GM12878 (cell line): ENCODE measurements around the gene TCP11. TPM values are rescaled to one million over a fixed set of nuclear protein-coding genes. Genes with fewer than 3 reads are reported as not detected.

Source experiments
- ATAC-seq: fragments of 200-7000 bp; cut with Tn5 transposase; 3 replicates; pipeline ENCODE4 v1.9.1; 2020; ENCODE audit warnings: mild to moderate bottlenecking, moderate library complexity
- BruUV-seq: library from RNA; stranded (reverse); fragments of 400-500 nt; replicated peaks from 2 replicates; lab custom pipeline; 2021; lab: Mats Ljungman, UMichigan
- CTCF ChIA-PET: fragments of 300-600 bp; sonication (Branson Sonifier 250); formaldehyde crosslinking; extraction: SDS; loops from one replicate; lab custom pipeline; 2021; ENCODE audit warnings: inconsistent platforms; lab: Yijun Ruan, JAX
- POLR2A ChIA-PET: fragments of 350-600 bp; formaldehyde crosslinking; extraction: SDS; loops from one replicate; lab custom pipeline; 2021; ENCODE audit warnings: inconsistent platforms; lab: Charles Lee
- RAD21 ChIA-PET: fragments of 300-600 bp; sonication (Branson Sonifier 250); formaldehyde crosslinking; loops from one replicate; lab custom pipeline; 2023; ENCODE audit warnings: antibody characterized with exemption; ENCODE audit not compliant: unreplicated experiment; lab: Charles Lee
- SMC1A ChIA-PET: fragments of 300-600 bp; sonication (Branson Sonifier 250); formaldehyde crosslinking; loops from one replicate; lab custom pipeline; 2023; ENCODE audit not compliant: unreplicated experiment, uncharacterized antibody; lab: Charles Lee
- DNase-seq: peaks from one replicate; pipeline ENCODE4 v3.0.0-alpha.2; 2011; ENCODE audit warnings: low read depth, low spot score
- FAIRE-seq: peaks from 3 replicates; lab custom pipeline; 2011; peaks lifted over from hg19 to GRCh38; lab: Jason Lieb, UNC
- H2AFZ ChIP-seq: 2 replicates; pipeline ENCODE4 v1.6.0; 2011; ENCODE audit warnings: low read depth, low read length, control low read depth; ENCODE audit not compliant: control insufficient read depth
- H3K27ac ChIP-seq: 2 replicates; pipeline ENCODE4 v1.5.1; 2011; ENCODE audit warnings: control low read depth; ENCODE audit not compliant: control insufficient read depth, insufficient read depth
- H3K27me3 ChIP-seq, 2 experiments: replicated peaks in 1 of 2; 2 replicates each; pipeline versions ENCODE4 v1.6.0 to v1.6.1; 2011; ENCODE audit warnings: low read length in 1 of 2; ENCODE audit not compliant: control insufficient read depth in 2 of 2, insufficient read depth in 2 of 2
- H3K36me3 ChIP-seq, 2 experiments: 2 replicates each; pipeline ENCODE4 v1.5.1; 2011; ENCODE audit warnings: low read length in 1 of 2; ENCODE audit not compliant: control insufficient read depth in 2 of 2, insufficient read depth in 2 of 2
- H3K4me1 ChIP-seq: 2 replicates; pipeline ENCODE4 v1.6.1; 2011; ENCODE audit warnings: mild to moderate bottlenecking, low read length, moderate library complexity, mixed read lengths; ENCODE audit not compliant: control insufficient read depth, insufficient read depth
- H3K4me2 ChIP-seq: 2 replicates; pipeline ENCODE4 v1.6.0; 2011; ENCODE audit warnings: control low read depth; ENCODE audit not compliant: control insufficient read depth, insufficient read depth
- H3K4me3 ChIP-seq: fragments of 200-600 bp; sonication (generic); 2 replicates; pipeline ENCODE4 v1.5.1; 2016
- H3K79me2 ChIP-seq: 2 replicates; pipeline ENCODE4 v1.6.0; 2011; ENCODE audit warnings: low read length; ENCODE audit not compliant: control insufficient read depth, insufficient read depth
- H3K9ac ChIP-seq: 2 replicates; pipeline ENCODE4 v1.8.0; 2011; ENCODE audit warnings: low read length, control low read depth, mixed read lengths; ENCODE audit not compliant: control insufficient read depth, insufficient read depth
- H3K9me3 ChIP-seq: replicated peaks from 3 replicates; pipeline ENCODE4 v1.5.1; 2011; ENCODE audit warnings: mild to moderate bottlenecking, low read length; ENCODE audit not compliant: control insufficient read depth, insufficient read depth
- H4K20me1 ChIP-seq: 2 replicates; pipeline ENCODE4 v1.6.0; 2011; ENCODE audit not compliant: control insufficient read depth, insufficient read depth
- ATF3 ChIP-seq: IDR thresholded peaks from 2 replicates; pipeline ENCODE4 v1.6.1; 2011; ENCODE audit warnings: low read depth, mild to moderate bottlenecking, low read length, moderate library complexity, borderline replicate concordance; ENCODE audit errors: extremely low read depth
- FOS ChIP-seq: IDR thresholded peaks from 3 replicates; pipeline ENCODE4 v1.6.1; 2011; ENCODE audit warnings: borderline replicate concordance; ENCODE audit not compliant: insufficient read length; ENCODE audit errors: extremely low read depth
- HDGF ChIP-seq: fragments of 450-650 bp; IDR thresholded peaks from 2 replicates; pipeline ENCODE4 v1.6.1; 2016; ENCODE audit warnings: antibody characterized with exemption
- MTA2 ChIP-seq: fragments of 450-650 bp; IDR thresholded peaks from 2 replicates; pipeline ENCODE4 v1.6.1; 2016; ENCODE audit warnings: low read depth, mild to moderate bottlenecking, moderate library complexity
- NFIC ChIP-seq: IDR thresholded peaks from 2 replicates; pipeline ENCODE4 v1.6.1; 2012; ENCODE audit warnings: low read depth, mild to moderate bottlenecking, inconsistent platforms, low read length, moderate library complexity
- POU2F2 ChIP-seq: IDR thresholded peaks from 3 replicates; pipeline ENCODE4 v1.6.1; 2011; ENCODE audit warnings: low read depth, mild to moderate bottlenecking, low read length, borderline replicate concordance
- RAD51 ChIP-seq: fragments of 450-650 bp; IDR thresholded peaks from 2 replicates; pipeline ENCODE4 v1.6.1; 2016; ENCODE audit warnings: moderate library complexity, mild to moderate bottlenecking, inconsistent platforms
- ZBTB11 ChIP-seq: fragments of 450-650 bp; formaldehyde crosslinking; IDR thresholded peaks from 2 replicates; pipeline ENCODE4 v1.5.0; 2022; ENCODE audit warnings: mild to moderate bottlenecking, missing genetic modification characterization
- whole genome bisulfite sequencing: methylation state at CpG from one replicate; pipeline ENCODE4 v1.1.6; 2016; ENCODE audit warnings: low lambda C conversion rate; ENCODE audit not compliant: insufficient replicate concordance, insufficient coverage; ENCODE audit errors: missing lambda C conversion rate; 5-methylcytosine and 5-hydroxymethylcytosine counted together
- in situ Hi-C: fragments of 300-500 bp; cut with MboI; formaldehyde crosslinking; loops from 9 replicates; pipeline ENCODE4 v1.14.3; 2018; ENCODE audit warnings: mixed read lengths
- intact Hi-C: fragments of 100-400 bp; cut with micrococcal nuclease; formaldehyde crosslinking; loops from one replicate; pipeline ENCODE4 v1.14.2; 2022; ENCODE audit not compliant: unreplicated experiment
- polyA plus RNA-seq, 11 experiments: library from polyadenylated mRNA; depleted of rRNA in 4 of 11; unstranded in 6 of 11; stranded (reverse) in 5 of 11; fragments of >200 nt; fragmentation: Nextera tagmentation in 4 of 11; fragmentation: Illumina TruSeq in 1 of 11; extraction: Ambion mirVana in 4 of 11; extraction: Trizol in 1 of 11; gene quantifications; 1 replicate in 1 of 11; 2 replicates in 10 of 11; pipeline versions ENCODE4 v1.2.1 to v1.2.3, GENCODE V29; 2011 to 2016; ENCODE audit warnings: inconsistent platforms in 2 of 11, missing spikeins in 2 of 11, low read depth in 1 of 11
- total RNA-seq, 4 experiments: library from RNA; depleted of rRNA in 3 of 4; stranded (reverse); fragments of >200 nt in 3 of 4; fragmentation: Illumina TruSeq in 1 of 4; extraction: Trizol in 1 of 4; gene quantifications; 2 replicates each; pipeline versions ENCODE4 v1.2.1 to v1.2.3, GENCODE V29; 2013 to 2021

Gene TCP11
- total and polyA plus RNA-seq, 10 of the 15 experiments (the other 5 are each of a cell fraction or from before 2014, with no cell fraction given): not detected

- H3K9me3 ChIP-seq: no peaks in the 10 kb centered on the region
- RAD21 ChIA-PET: no interaction called here
- no peaks in the 10 kb centered on the region; a peak in 2 of 4 replicates for H3K36me3 ChIP-seq
- DNase-seq (no peak), ATAC-seq (no peak), FAIRE-seq (no peak)
- intact Hi-C loops: no loop called here
- no TSS peak for BruUV-seq
- TF ChIP-seq ZBTB11 (no peak), MTA2 (no peak), HDGF (no peak), ATF3 (no peak), RAD51 (no peak), POU2F2 (no peak), FOS (no peak), NFIC (no peak)
- 90% methylated on average over 19 of the region's 19 CpGs for WGBS
- POLR2A ChIA-PET: no interaction called here
- H4K20me1 ChIP-seq: no peaks in the 10 kb centered on the region
- no peak overlapping the region for H3K4me2 ChIP-seq
- no peak overlapping the region for H2AFZ ChIP-seq
- H3K4me1 ChIP-seq: no peaks in the 10 kb centered on the region
- CTCF ChIA-PET: no interaction called here
- no peaks in the 10 kb centered on the region for H3K27me3 ChIP-seq
- no peaks in the 10 kb centered on the region for H3K79me2 ChIP-seq
- in situ Hi-C loops: no loop called here
- no peak overlapping the region for H3K9ac ChIP-seq
- no peak overlapping the region for H3K27ac ChIP-seq
- SMC1A ChIA-PET: no interaction called here
- H3K4me3 ChIP-seq: no peak overlapping the region
These were observed 59.0 kb downstream of the TCP11 start for GRCh38 chr6:35082046-35082732.
